A673 (cell line): ENCODE results near the gene KRTAP6-3. TPM values are rescaled to one million over a fixed set of nuclear protein-coding genes. Genes with fewer than 3 reads are reported as not detected.

Experiments
- BruUV-seq: library from RNA; stranded (reverse); fragments of 400-500 nt; replicated peaks from 2 replicates; lab custom pipeline; 2021; lab: Mats Ljungman, UMichigan
- CTCF ChIA-PET: fragments of 300-600 bp; sonication (Branson Sonifier 250); formaldehyde crosslinking; loops from one replicate; lab custom pipeline; 2022; ENCODE audit warnings: antibody characterized with exemption; lab: Charles Lee
- POLR2A ChIA-PET: fragments of 300-600 bp; sonication (Branson Sonifier 250); formaldehyde crosslinking; loops from one replicate; lab custom pipeline; 2022; ENCODE audit warnings: antibody characterized with exemption; ENCODE audit not compliant: low non-redundant PET; lab: Charles Lee
- DNase-seq: peaks from one replicate; pipeline ENCODE4 v3.0.0-alpha.2; 2015; ENCODE audit warnings: low spot score
- H3K27ac ChIP-seq: fragments of 200-600 bp; sonication (generic); 2 replicates; pipeline ENCODE4 v1.5.1; 2016; ENCODE audit warnings: mixed run types, low read depth, mild to moderate bottlenecking, mixed read lengths, antibody characterized with exemption, low read length; ENCODE audit not compliant: poor library complexity, severe bottlenecking
- H3K27me3 ChIP-seq: fragments of 200-600 bp; sonication (generic); replicated peaks from 2 replicates; pipeline ENCODE4 v1.6.1; 2017; ENCODE audit warnings: mixed run types, low read depth, mild to moderate bottlenecking, mixed read lengths, antibody characterized with exemption, low read length; ENCODE audit not compliant: insufficient read depth, poor library complexity
- H3K36me3 ChIP-seq: fragments of 200-600 bp; sonication (generic); 2 replicates; pipeline ENCODE4 v1.6.1; 2016; ENCODE audit warnings: mixed run types, mild to moderate bottlenecking, mixed read lengths, antibody characterized with exemption, low read length; ENCODE audit not compliant: insufficient read depth, poor library complexity, severe bottlenecking
- H3K4me1 ChIP-seq: fragments of 200-600 bp; sonication (generic); 2 replicates; pipeline ENCODE4 v1.6.1; 2017; ENCODE audit warnings: mixed run types, mild to moderate bottlenecking, mixed read lengths, antibody characterized with exemption, low read length; ENCODE audit not compliant: insufficient read depth, poor library complexity, severe bottlenecking
- H3K4me3 ChIP-seq: fragments of 200-600 bp; sonication (generic); 2 replicates; pipeline ENCODE4 v1.5.1; 2016; ENCODE audit warnings: low read depth, mixed run types, mild to moderate bottlenecking, mixed read lengths, low read length; ENCODE audit not compliant: poor library complexity, severe bottlenecking
- H3K9me3 ChIP-seq: fragments of 200-600 bp; sonication (generic); 2 replicates; pipeline ENCODE4 v1.6.1; 2016; ENCODE audit warnings: mixed run types, low read depth, mild to moderate bottlenecking, mixed read lengths, antibody characterized with exemption, low read length; ENCODE audit not compliant: poor library complexity, severe bottlenecking
- EZH2 ChIP-seq: fragments of 200-600 bp; sonication (generic); IDR thresholded peaks from 2 replicates; pipeline ENCODE4 v1.6.1; 2017; ENCODE audit warnings: borderline replicate concordance, low read depth, mild to moderate bottlenecking, mixed read lengths, antibody characterized with exemption, low read length; ENCODE audit not compliant: poor library complexity, severe bottlenecking
- intact Hi-C: fragments of 100-400 bp; cut with micrococcal nuclease; formaldehyde crosslinking; loops from one replicate; pipeline ENCODE4 v1.10.0; 2022; ENCODE audit not compliant: unreplicated experiment
- total RNA-seq: library from RNA; stranded (reverse); gene quantifications from 2 replicates; pipeline ENCODE4 v1.2.3, GENCODE V29; 2021
- TF ChIP-seq, protein P1 (sequence below): fragments of 300-800, 200-600 bp; sonication (generic); conservative IDR thresholded peaks from 2 replicates; pipeline ENCODE4 v1.5.1; 2017; ENCODE audit warnings: low read depth, mild to moderate bottlenecking, antibody characterized with exemption, low read length, moderate library complexity, mixed read lengths

The KRTAP6-3 gene
- total RNA-seq, 1 experiment from 2014 or later = not detected

DNA sequence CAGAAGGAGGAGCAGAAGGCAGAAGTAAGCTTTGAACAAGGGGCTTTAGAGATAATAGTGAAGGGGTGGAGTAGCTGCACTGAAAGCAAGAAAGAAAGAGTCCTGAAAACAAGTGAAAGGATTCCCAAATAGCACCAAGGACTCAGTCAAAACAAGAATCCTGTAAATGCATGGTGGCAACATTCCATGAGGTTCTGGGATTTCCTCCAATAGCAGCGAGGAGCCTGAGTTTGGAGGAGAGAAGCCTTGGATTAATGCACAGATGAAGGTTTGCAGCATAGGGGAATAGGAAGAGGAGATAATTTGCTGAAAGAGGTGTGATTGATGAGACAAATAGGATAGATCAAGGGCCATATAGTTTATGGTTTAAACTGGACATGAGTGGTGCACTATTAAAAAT, 12.9 kb upstream of the KRTAP6-3 start:
- ChIA-PET POLR2A (no interaction called here), CTCF (no interaction called here)
- Histone ChIP-seq H3K27ac (no peak overlapping the region), H3K36me3 (no peaks in the 10 kb centered on the region), H3K4me3 (no peak overlapping the region), H3K27me3 (peaks cover 3% of the 10 kb centered on the region), H3K4me1 (no peaks in the 10 kb centered on the region), H3K9me3 (no peaks in the 10 kb centered on the region)
- intact Hi-C loops = no loop called here
- no peak for DNase-seq
- BruUV-seq = no TSS peak
- no peak for TF ChIP-seq EZH2
- TF ChIP-seq, protein P1, sequence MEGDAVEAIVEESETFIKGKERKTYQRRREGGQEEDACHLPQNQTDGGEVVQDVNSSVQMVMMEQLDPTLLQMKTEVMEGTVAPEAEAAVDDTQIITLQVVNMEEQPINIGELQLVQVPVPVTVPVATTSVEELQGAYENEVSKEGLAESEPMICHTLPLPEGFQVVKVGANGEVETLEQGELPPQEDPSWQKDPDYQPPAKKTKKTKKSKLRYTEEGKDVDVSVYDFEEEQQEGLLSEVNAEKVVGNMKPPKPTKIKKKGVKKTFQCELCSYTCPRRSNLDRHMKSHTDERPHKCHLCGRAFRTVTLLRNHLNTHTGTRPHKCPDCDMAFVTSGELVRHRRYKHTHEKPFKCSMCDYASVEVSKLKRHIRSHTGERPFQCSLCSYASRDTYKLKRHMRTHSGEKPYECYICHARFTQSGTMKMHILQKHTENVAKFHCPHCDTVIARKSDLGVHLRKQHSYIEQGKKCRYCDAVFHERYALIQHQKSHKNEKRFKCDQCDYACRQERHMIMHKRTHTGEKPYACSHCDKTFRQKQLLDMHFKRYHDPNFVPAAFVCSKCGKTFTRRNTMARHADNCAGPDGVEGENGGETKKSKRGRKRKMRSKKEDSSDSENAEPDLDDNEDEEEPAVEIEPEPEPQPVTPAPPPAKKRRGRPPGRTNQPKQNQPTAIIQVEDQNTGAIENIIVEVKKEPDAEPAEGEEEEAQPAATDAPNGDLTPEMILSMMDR = no peak

DNA sequence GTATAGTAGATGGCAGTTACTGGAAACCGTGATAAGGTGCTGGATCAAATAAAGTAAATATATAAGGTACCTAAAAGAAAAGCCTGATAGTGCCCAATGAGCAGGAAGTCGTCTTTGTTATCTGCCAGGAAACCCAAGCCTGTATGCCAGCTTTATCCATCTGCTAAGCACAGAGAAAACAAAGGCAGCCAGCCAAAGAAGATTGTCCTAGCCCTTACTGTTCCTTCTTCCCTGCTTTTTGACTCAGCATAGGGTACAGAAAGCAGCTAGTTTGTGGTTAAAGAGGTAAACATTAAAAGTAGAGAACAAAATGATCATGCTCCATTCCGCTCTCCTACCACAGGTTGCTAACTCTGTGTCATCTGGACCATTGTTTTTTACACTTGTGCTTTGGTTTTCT, 12.1 kb upstream of the KRTAP6-3 start:
- TF ChIP-seq EZH2 = no peak

DNA sequence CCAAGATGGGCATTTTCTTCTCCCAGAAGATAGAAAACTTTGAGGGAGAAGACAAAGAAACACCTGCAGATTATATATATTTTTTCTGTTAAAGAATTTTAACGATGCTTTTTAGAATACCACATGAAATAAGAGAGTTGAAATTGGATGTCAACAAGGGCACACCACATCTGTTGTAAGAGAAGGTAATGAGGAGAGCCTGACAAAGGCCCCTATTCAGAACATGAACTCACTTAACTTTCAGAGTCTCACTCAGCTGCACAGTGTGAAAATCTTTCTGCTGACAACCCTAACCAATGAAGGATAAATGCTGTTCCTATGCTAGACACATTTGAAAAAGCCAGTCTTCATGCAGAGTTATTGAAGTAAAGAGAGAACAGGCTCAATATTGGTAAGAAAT, 9.4 kb upstream of the KRTAP6-3 start:
- TF ChIP-seq EZH2 = no peak
- TF ChIP-seq, protein P1 = no peak
- Histone ChIP-seq H3K4me1 (no peaks in the 10 kb centered on the region), H3K27ac (no peak overlapping the region), H3K9me3 (peaks cover 4% of the 10 kb centered on the region), H3K36me3 (no peaks in the 10 kb centered on the region), H3K27me3 (peaks cover 3% of the 10 kb centered on the region), H3K4me3 (no peak overlapping the region)
- no TSS peak for BruUV-seq
- intact Hi-C loops = no loop called here
- ChIA-PET POLR2A (no interaction called here), CTCF (interaction anchor here (0.6 kb wide), 1 partner anchor 13 kb away, joined by 3 read pairs; no protein-coding TSS in a partner anchor)
- DNase-seq = no peak

More for the DNA sequence above, 12.1 kb upstream of the KRTAP6-3 start:
- ChIA-PET POLR2A (no interaction called here), CTCF (no interaction called here)
- no peak overlapping the region for H3K4me3 ChIP-seq
- H3K4me1 ChIP-seq = no peaks in the 10 kb centered on the region
- H3K9me3 ChIP-seq = peaks cover 4% of the 10 kb centered on the region
- intact Hi-C loops = no loop called here
- DNase-seq = no peak
- no peaks in the 10 kb centered on the region for H3K36me3 ChIP-seq
- H3K27me3 ChIP-seq = peaks cover 3% of the 10 kb centered on the region
- no peak overlapping the region for H3K27ac ChIP-seq
- no TSS peak for BruUV-seq

DNA sequence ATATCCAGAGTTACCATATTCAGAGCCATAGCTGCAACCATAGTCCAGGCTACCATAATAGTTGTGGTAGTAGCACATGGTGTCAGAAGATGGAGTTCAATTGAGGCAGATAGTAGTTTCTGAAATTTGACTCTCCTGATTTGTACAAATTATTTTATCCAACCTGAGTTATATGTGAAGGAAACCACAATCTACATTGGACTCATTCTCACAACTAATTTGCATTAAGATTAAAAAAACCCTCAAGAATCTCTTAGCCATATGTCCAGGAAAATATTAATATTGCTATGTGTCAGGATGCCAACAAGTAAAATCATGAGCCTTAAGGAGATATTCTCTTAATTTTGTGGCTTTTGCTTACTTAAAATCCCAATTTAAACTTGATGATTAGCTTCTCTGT, 1.9 kb upstream of the KRTAP6-3 start, which contains the start of gene KRTAP22-2:
Gene KRTAP22-2 (minus strand): TSS at position 101 of the 400 bp plus-strand sequence.
- H3K27ac ChIP-seq = no peak within 1 kb of the TSS
- POLR2A ChIA-PET = no interaction called here
- no peaks in the 10 kb centered on the region for H3K36me3 ChIP-seq
- TF ChIP-seq, protein P1 = no peak
- DNase-seq = no peak
- BruUV-seq = no TSS peak
- no peak within 1 kb of the TSS for H3K4me3 ChIP-seq
- no peaks in the 10 kb centered on the region for H3K4me1 ChIP-seq
- H3K27me3 ChIP-seq = no peaks in the 10 kb centered on the region
- H3K9me3 ChIP-seq = no peaks in the 10 kb centered on the region
- CTCF ChIA-PET = no interaction called here
- intact Hi-C loops = no loop called here
